AG09319 (cell line): ENCODE data around the gene FAAH.

Source experiments
- DNase-seq: peaks from one replicate; pipeline ENCODE4 v3.0.0-alpha.2; 2010; ENCODE audit warnings: low read depth; ENCODE audit errors: extremely low read depth
- TF ChIP-seq, protein P1 (sequence below): IDR thresholded peaks from 2 replicates; pipeline ENCODE4 v1.5.1; 2011; ENCODE audit warnings: low read depth, mild to moderate bottlenecking, inconsistent platforms, low read length, moderate library complexity

Gene FAAH

GRCh38 chr1:46401964-46402626 lies 8.0 kb downstream of the FAAH start:
- DNase-seq, result peak; percentile 92

DNA sequence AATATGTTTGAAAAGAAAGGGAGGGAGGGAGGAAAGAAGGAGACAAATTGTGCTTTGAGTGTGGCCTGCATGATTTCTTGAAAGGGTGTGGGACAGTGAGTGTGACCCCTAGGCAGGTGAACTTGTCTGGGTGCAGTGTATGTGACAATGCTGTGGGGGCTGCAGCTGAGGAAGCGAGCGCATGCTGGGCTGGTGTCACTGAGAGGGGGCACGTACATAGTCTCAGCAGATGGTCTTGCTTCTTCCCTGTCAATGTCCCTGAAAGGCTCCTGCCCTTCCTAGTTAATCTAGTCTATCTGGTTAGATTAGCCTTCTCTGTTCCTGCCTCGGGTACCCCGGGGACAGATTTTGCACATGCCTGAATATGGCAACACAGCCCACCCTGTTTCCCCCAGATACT lies 9.8 kb downstream of the FAAH start:
- TF ChIP-seq, protein P1, sequence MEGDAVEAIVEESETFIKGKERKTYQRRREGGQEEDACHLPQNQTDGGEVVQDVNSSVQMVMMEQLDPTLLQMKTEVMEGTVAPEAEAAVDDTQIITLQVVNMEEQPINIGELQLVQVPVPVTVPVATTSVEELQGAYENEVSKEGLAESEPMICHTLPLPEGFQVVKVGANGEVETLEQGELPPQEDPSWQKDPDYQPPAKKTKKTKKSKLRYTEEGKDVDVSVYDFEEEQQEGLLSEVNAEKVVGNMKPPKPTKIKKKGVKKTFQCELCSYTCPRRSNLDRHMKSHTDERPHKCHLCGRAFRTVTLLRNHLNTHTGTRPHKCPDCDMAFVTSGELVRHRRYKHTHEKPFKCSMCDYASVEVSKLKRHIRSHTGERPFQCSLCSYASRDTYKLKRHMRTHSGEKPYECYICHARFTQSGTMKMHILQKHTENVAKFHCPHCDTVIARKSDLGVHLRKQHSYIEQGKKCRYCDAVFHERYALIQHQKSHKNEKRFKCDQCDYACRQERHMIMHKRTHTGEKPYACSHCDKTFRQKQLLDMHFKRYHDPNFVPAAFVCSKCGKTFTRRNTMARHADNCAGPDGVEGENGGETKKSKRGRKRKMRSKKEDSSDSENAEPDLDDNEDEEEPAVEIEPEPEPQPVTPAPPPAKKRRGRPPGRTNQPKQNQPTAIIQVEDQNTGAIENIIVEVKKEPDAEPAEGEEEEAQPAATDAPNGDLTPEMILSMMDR, result no peak
- DNase-seq, result no peak

More at GRCh38 chr1:46401964-46402626, 8.0 kb downstream of the FAAH start:
- TF ChIP-seq, protein P1, result no peak

- no peak for DNase-seq
- TF ChIP-seq, protein P1, result no peak
These were observed 10.5 kb downstream of the FAAH start for GRCh38 chr1:46404482-46405196.

DNA sequence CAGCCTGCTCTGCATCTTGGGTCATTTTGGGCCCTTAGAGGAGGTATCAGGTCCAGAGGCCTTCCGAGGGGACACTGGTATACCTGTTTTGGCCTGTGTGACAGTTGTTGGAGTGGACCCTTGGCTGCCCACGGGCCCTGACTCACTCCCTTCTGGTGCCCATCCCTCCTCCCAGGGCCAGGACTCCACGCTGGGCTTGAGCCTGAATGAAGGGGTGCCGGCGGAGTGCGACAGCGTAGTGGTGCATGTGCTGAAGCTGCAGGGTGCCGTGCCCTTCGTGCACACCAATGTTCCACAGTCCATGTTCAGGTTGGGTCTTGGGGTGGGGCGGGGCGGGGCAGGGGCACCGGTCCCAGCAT lies 11.1 kb downstream of the FAAH start:
- DNase-seq, result no peak
- TF ChIP-seq, protein P1, result no peak

DNA sequence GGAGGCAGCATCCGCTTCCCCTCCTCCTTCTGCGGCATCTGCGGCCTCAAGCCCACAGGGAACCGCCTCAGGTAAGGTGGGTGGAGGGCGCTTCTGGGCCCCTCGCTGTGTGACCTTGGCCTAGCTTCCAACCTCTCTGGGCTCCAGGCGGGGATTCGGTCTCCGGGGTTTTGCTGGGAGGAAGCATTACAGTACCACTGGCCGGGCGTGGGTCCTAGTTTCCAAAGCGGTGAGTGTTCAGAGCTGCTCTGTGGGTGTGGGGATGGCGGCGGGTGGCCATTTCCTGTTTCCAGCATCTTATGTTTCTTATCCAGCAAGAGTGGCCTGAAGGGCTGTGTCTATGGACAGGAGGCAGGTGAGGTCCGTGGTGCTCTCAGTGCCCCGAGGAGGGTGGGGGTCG lies 11.6 kb downstream of the FAAH start:
- TF ChIP-seq, protein P1, result no peak
- DNase-seq, result no peak

GRCh38 chr1:46406881-46407608 lies 12.9 kb downstream of the FAAH start:
- DNase-seq, result no peak
- TF ChIP-seq, protein P1, result no peak

GRCh38 chr1:46407636-46408035 lies 13.5 kb downstream of the FAAH start:
- DNase-seq, result no peak
- TF ChIP-seq, protein P1, result no peak
